Stomach (tissue), 8 donors: Measurements from ENCODE around the gene PERM1. TPM values are rescaled to one million over a fixed set of nuclear protein-coding genes. Genes with fewer than 3 reads are reported as not detected.

Experiments used
- polyA plus RNA-seq, 3 donors: library from polyadenylated mRNA; stranded (reverse); fragments of 200-250 nt; gene quantifications; one replicate each; pipeline ENCODE4 v1.2.3, GENCODE V29; 2013
- small RNA-seq, 4 donors: library from RNA; depleted of rRNA; stranded (forward); fragments of <200 nt; gene quantifications; one replicate each; pipeline ENCODE3, GENCODE V24; 2016
- total RNA-seq, 5 donors: library from RNA; depleted of rRNA; stranded (reverse); fragments of >200 nt; gene quantifications; one replicate each; pipeline versions ENCODE4 v1.1.0 to v1.2.3, GENCODE V29; 2014 to 2016
- donor health status: healthy with polysubstance abuse.
- donor health status: Bipolar disorder and iron deficiency.
- donor health status: healthy.

Gene PERM1
- total and polyA plus RNA-seq, 8 donors: 0.37 to 0.88 (median 0.45) TPM; not detected in 4

Small RNA genes lying within 50 kb of the gene (small RNA-seq; reads per million reads assigned to genes)
- gene AL645608.3: 0 reads per million in 4 donors

Other genes starting within 250 kb of the PERM1 start
- gene SAMD11, start 58.2 kb downstream of the PERM1 start, total RNA-seq: 1 to 10 TPM in 4 of 5 donors, not detected in 1; 3.6 to 9.8 (median 4.7) TPM
- gene SAMD11, start 58.2 kb downstream of the PERM1 start, polyA plus RNA-seq: 10 to 100 TPM in 1 of 3 donors, 1 to 10 TPM in 2; 3.5 to 23.3 (median 4.3) TPM
- gene NOC2L, start 22.8 kb downstream of the PERM1 start, total RNA-seq: 10 to 100 TPM; 30.4 to 69.2 (median 40.3) TPM
- gene NOC2L, start 22.8 kb downstream of the PERM1 start, polyA plus RNA-seq: 10 to 100 TPM; 33.5 to 57.9 (median 50.1) TPM
- gene KLHL17, start 21.5 kb downstream of the PERM1 start, total RNA-seq: 10 to 100 TPM in 2 of 5 donors, 1 to 10 TPM in 3; 1.7 to 99.9 (median 8.1) TPM
- 10 to 100 TPM in 1 of 3 donors, 1 to 10 TPM in 2; 6.0 to 19.3 (median 7.2) TPM for gene KLHL17, start 21.5 kb downstream of the PERM1 start, polyA plus RNA-seq
- 10 to 100 TPM in 1 of 5 donors, under 1 TPM in 3, not detected in 1; 0.29 to 29.2 (median 0.50) TPM for gene PLEKHN1, start 15.6 kb downstream of the PERM1 start, total RNA-seq
- 10 to 100 TPM in 1 of 3 donors, 1 to 10 TPM in 1, not detected in 1; 2.9 to 13.6 TPM for gene PLEKHN1, start 15.6 kb downstream of the PERM1 start, polyA plus RNA-seq
- gene HES4, start 18.0 kb upstream of the PERM1 start, total RNA-seq: 100 to 1,000 TPM in 1 of 5 donors, 10 to 100 TPM in 3, not detected in 1; 14.9 to 212 (median 60.8) TPM
- 10 to 100 TPM in 2 of 3 donors, 1 to 10 TPM in 1; 4.0 to 29.3 (median 13.4) TPM for gene HES4, start 18.0 kb upstream of the PERM1 start, polyA plus RNA-seq
- 10 to 100 TPM; 16.3 to 84.6 (median 19.3) TPM for gene ISG15, start 31.4 kb upstream of the PERM1 start, total RNA-seq
- gene ISG15, start 31.4 kb upstream of the PERM1 start, polyA plus RNA-seq: 100 to 1,000 TPM in 1 of 3 donors, 10 to 100 TPM in 2; 78.1 to 105 (median 97.1) TPM
- 100 to 1,000 TPM in 2 of 5 donors, 10 to 100 TPM in 3; 38.0 to 459 (median 77.8) TPM for gene AGRN, start 38.0 kb upstream of the PERM1 start, total RNA-seq
- 10 to 100 TPM in 2 of 3 donors, 1 to 10 TPM in 1; 3.5 to 33.7 (median 31.9) TPM for gene AGRN, start 38.0 kb upstream of the PERM1 start, polyA plus RNA-seq
- 1 to 10 TPM in 2 of 5 donors, not detected in 3; 1.4 to 5.9 TPM for gene RNF223, start 92.2 kb upstream of the PERM1 start, total RNA-seq
- gene RNF223, start 92.2 kb upstream of the PERM1 start, polyA plus RNA-seq: 1 to 10 TPM; 3.2 to 8.1 (median 3.4) TPM
- 10 to 100 TPM; 15.8 to 67.0 (median 33.8) TPM for gene C1orf159, start 134.0 kb upstream of the PERM1 start, total RNA-seq
- gene C1orf159, start 134.0 kb upstream of the PERM1 start, polyA plus RNA-seq: 10 to 100 TPM; 10.2 to 17.1 (median 12.8) TPM
- gene TTLL10, start 191.8 kb upstream of the PERM1 start, total RNA-seq: 1 to 10 TPM in 1 of 5 donors, not detected in 4; 6.4 TPM
- gene TTLL10, start 191.8 kb upstream of the PERM1 start, polyA plus RNA-seq: under 1 TPM in 2 of 3 donors, not detected in 1; 0.13 to 0.46 TPM
- gene TNFRSF18, start 224.5 kb upstream of the PERM1 start, total RNA-seq: 10 to 100 TPM in 1 of 5 donors, 1 to 10 TPM in 1, not detected in 3; 1.7 to 11.9 TPM
- 1 to 10 TPM in 1 of 3 donors, under 1 TPM in 1, not detected in 1; 0.37 to 3.6 TPM for gene TNFRSF18, start 224.5 kb upstream of the PERM1 start, polyA plus RNA-seq
- under 1 TPM in 1 of 5 donors, not detected in 4; 0.55 TPM for gene TNFRSF4, start 232.1 kb upstream of the PERM1 start, total RNA-seq
- 1 to 10 TPM; 1.7 to 4.5 (median 4.2) TPM for gene TNFRSF4, start 232.1 kb upstream of the PERM1 start, polyA plus RNA-seq
- gene SDF4, start 249.9 kb upstream of the PERM1 start, total RNA-seq: 100 to 1,000 TPM in 2 of 5 donors, 10 to 100 TPM in 3; 50.3 to 404 (median 65.3) TPM
- 10 to 100 TPM; 50.4 to 83.6 (median 61.9) TPM for gene SDF4, start 249.9 kb upstream of the PERM1 start, polyA plus RNA-seq